ENCODE measurements around the gene LPAR4. TPM values are rescaled to one million over a fixed set of nuclear protein-coding genes. Genes with fewer than 3 reads are reported as not detected.
"Not testable (repeated sequence)": the region's sequence is repeated elsewhere in the genome, so short reads cannot be mapped to it uniquely, and the experiment has no call there.

LPAR4 gene, protein sequence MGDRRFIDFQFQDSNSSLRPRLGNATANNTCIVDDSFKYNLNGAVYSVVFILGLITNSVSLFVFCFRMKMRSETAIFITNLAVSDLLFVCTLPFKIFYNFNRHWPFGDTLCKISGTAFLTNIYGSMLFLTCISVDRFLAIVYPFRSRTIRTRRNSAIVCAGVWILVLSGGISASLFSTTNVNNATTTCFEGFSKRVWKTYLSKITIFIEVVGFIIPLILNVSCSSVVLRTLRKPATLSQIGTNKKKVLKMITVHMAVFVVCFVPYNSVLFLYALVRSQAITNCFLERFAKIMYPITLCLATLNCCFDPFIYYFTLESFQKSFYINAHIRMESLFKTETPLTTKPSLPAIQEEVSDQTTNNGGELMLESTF
- 10 to 100 TPM; 14.6 to 14.8 (median 14.6) TPM for polyA plus RNA-seq (ENCODE audit: insufficient read length in 3 of 3)
- long read RNA-seq, donor 1, partial matches to known transcripts: 0 of 3 reads
- long read RNA-seq, donor 1, other reads (novel, unspliced or antisense): 0 of 3 reads
- long read RNA-seq, donor 2, partial matches to known transcripts: 0 of 3 reads
- long read RNA-seq, donor 2, other reads (novel, unspliced or antisense): 0 of 3 reads
- long read RNA-seq, donor 3, partial matches to known transcripts: 0 of 2 reads
- long read RNA-seq, donor 3, other reads (novel, unspliced or antisense): 0 of 2 reads
- long read RNA-seq, donor 4: 0 reads
- long read RNA-seq, donor 5: 0 reads
- long read RNA-seq, donor 6, partial matches to known transcripts: 0 of 1 reads
- long read RNA-seq, donor 6, other reads (novel, unspliced or antisense): 0 of 1 reads
- long read RNA-seq, donor 7, partial matches to known transcripts: 0 of 3 reads
- long read RNA-seq, donor 7, other reads (novel, unspliced or antisense): 0 of 3 reads
- long read RNA-seq, donor 8, partial matches to known transcripts: 0 of 3 reads
- long read RNA-seq, donor 8, other reads (novel, unspliced or antisense): 0 of 3 reads
- long read RNA-seq, donor 9, partial matches to known transcripts: 0 of 4 reads
- long read RNA-seq, donor 9, other reads (novel, unspliced or antisense): 0 of 4 reads
- long read RNA-seq, donor 10, partial matches to known transcripts: 6 of 7 reads
- long read RNA-seq, donor 10, other reads (novel, unspliced or antisense): 0 of 7 reads
- long read RNA-seq, donor 11: 0 reads
- long read RNA-seq, donor 12, partial matches to known transcripts: 0 of 6 reads
- long read RNA-seq, donor 12, other reads (novel, unspliced or antisense): 0 of 6 reads
- long read RNA-seq, donor 13: 0 reads
- long read RNA-seq, donor 14, partial matches to known transcripts: 10 of 14 reads
- long read RNA-seq, donor 14, other reads (novel, unspliced or antisense): 0 of 14 reads
- long read RNA-seq, donor 15, partial matches to known transcripts: 0 of 1 reads
- long read RNA-seq, donor 15, other reads (novel, unspliced or antisense): 0 of 1 reads
- long read RNA-seq, donor 16, partial matches to known transcripts: 5 of 7 reads
- long read RNA-seq, donor 16, other reads (novel, unspliced or antisense): 0 of 7 reads

DNA sequence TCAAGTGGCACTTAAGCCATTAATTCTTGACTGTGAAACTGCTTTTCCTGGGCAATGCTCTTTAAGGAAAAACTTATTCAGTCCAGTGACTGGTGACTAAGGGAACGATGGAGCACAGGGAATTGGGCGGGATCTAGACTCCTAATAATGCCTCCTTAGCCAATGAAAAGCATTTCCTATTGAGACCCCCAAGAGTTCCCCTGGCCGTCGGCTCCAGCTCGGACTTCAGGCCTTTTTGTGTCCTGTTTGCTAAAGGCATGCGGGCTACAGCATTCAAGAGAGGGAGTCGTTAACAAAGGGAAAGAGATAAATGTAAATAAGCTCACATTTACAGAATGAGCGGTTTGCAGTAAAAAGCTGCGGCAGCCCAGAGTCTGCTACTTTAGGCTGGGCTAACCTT, at the start of gene LPAR4:
TSS of gene LPAR4 (plus strand) at position 232 of the 400 bp plus-strand sequence. CDS start 7,150 bp downstream, outside the sequence.
- peak; percentile 45 for DNase-seq

DNA sequence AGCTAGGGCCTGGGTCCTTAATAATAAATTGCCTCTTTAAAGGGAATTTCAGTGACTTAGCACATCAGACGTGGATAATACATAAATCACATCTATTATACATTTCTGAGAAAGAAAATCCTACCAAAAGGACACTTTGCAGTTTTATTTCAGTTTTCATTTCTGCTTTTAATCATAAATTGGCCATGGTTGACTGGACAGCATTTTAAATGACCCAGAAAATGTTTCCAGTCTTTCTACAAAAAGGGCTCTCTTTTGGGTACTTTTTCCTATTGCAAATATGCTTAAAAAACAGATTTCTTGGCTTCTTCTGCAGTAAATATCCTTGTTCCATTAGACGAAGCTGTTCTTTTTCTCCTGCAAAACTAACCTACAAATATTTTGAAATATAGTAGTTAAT, 41.4 kb upstream of the LPAR4 start:
- no peak for DNase-seq

DNA sequence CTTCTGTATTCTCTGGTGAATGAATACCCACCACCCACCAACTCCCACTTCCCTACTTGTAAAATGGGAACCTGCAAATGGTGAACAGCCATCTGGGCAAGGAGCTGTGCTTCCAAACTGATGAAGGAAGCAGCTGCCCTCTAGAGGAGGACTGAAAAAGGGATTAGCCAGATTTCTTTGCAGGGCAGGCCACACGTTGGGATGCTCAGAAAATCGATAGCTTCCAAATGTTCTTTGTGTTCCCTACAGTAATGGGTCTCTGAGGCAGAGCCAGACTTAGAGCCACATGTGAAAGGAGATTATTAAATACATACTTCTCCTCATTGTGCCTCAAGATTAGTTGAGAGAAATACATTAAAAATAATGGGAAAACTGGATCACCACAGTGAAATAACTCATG, 39.3 kb upstream of the LPAR4 start:
- DNase-seq: no peak

DNA sequence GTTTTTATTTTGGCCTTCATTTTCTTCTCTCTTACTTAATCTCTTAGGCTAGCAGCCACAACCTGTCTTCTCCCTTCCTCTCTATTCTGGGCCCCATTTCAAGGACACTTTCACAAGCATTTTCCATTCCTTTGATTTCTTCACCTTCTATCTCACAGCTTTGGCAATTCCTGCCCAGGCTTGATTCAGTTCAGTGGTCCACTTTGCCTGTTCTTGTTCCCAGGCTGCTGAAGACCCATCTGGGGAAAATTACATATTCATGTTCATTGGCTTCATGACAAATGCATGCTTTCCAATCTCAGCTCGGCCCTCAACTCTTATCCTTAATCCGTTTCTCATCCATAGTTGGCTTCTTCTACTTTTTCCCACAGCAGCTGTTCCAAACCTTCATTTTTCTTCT, 38.7 kb upstream of the LPAR4 start:
- DNase-seq: no peak

DNA sequence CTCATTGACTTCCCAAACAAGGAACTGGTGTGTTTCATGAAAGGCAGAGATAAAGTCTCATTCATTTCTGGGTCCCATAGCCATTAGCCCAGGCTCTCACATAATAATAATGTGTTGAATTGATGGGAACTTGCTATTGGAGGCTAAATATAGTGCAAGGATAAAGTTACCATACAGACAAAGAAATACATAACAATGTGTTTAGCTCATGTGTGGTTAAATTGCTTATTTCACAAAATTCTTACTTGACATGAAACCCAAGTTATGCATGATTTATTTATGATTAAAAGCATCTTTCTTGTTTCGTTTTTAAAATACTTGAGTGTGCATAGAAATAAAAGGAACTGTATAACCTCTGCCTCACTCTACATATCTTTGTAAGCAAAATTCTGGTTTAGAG, 37.3 kb upstream of the LPAR4 start:
- DNase-seq: no peak

DNA sequence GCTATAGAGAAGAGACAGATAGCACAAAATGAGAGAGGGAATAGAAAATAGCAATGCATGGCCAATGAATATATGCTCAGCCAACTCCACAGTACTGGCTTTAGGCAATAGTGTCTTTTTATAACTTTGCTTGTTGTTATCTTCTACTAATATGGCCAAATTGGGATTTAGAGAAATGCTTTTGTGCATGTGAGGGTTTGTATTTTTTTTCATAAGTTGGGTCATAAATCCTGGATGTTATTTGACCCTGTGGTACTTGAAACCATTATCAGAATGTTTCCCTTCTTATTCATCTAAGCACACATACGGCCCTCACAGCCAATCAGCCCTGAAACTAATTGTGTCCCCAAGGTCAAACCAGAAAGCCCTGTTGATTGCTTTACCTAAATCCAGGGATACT, 35.2 kb upstream of the LPAR4 start:
- no peak for DNase-seq

DNA sequence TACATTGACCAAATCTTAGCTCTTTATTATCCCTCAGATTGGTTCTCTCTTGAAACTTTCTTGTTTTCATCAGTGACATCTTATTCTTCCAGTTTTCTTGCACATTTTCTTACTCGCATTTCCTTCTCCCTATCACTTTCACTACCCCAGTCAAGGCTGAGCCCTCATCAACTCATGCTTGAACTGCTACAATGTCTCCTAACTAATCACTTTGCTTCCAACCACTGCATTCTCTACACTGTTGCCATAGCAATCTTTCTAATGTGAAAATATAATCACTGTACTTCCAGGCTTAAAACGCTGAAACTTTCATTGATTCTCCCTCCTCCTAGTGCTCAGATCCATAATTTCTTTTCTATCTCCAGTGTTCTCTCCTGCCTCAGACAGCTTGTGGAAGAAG, 22.2 kb upstream of the LPAR4 start:
- no peak for DNase-seq

DNA sequence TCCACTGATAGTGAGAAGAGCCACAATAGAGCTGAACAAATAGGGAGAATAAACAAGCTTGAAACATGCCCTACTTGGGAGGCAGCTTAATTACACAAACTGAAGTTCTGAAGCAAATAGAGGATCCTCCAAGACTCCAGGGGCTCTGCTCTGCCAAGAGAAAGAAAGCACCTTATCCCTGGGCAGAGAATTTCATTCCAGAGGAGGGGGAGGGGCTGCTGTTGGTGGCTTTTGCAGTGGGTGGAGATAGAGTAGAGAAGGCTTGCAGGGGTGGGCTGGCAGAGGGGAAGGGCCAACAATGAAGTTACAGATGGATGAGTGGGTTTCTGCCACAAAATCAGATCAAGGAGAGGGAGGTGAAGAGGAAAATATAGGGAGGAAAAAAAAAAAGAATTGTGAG, 1.0 kb upstream of the LPAR4 start:
- no peak for DNase-seq

DNA sequence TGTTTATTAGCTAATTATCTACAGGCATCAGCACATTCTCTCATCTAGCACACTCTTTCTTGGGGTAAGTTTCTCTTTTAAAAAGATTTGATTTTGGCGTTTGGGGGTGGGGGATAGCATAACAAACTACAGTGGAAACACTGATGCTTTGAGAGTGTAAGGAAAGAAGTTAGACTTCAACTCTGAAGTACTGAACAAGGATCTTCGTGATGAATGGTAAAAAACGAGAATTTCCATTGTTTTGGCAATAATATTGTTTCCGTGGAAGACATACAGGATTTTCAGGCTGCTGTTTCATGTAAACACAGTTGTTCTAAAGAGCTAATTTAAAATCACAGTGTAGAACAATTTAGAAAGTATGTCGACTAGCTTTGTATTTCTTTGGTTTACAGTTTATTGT, 451 bp downstream of the LPAR4 start:
- DNase-seq: no peak

DNA sequence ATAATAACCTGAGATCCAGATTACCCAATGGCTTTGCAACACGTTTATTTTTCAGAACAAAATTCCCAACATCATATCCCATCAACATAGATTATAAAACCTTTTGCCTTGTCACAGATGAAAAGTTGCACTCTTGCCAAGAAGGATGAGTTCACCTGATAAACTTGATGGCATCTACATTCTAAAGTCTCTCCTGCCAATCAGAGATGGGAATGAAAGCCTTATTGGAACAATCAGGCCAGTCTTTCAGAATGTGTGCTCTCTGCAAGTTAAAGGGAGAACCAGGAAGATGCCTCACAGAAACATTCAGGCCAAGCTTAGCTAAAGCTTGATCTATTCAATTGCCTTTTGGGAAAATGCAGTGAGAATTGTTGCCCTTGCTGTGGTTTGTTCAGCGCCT, 1.3 kb downstream of the LPAR4 start:
- no peak for DNase-seq

DNA sequence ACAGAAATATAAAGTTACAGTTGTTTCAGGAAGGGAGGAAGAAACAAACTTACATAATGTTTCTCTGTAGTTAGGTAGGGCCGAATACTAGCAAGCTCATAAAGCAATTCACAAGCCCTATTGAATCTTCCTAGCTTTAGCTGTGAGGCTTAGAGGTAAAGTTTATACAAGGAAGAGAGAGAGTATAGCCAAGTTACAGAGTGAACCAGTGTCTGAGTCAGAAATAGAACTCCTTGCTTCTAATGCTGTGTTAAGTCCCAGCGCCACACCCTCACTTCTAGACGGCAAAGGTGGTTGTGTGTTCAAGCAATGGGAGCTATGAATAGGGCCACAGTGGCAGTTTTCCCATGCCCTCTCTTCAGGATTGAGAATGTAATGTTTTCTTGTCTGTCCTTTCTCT, 6.1 kb downstream of the LPAR4 start:
- no peak for DNase-seq

DNA sequence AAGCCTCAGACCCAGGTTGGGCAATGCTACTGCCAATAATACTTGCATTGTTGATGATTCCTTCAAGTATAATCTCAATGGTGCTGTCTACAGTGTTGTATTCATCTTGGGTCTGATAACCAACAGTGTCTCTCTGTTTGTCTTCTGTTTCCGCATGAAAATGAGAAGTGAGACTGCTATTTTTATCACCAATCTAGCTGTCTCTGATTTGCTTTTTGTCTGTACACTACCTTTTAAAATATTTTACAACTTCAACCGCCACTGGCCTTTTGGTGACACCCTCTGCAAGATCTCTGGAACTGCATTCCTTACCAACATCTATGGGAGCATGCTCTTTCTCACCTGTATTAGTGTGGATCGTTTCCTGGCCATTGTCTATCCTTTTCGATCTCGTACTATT, 7.4 kb downstream of the LPAR4 start:
- no peak for DNase-seq

DNA sequence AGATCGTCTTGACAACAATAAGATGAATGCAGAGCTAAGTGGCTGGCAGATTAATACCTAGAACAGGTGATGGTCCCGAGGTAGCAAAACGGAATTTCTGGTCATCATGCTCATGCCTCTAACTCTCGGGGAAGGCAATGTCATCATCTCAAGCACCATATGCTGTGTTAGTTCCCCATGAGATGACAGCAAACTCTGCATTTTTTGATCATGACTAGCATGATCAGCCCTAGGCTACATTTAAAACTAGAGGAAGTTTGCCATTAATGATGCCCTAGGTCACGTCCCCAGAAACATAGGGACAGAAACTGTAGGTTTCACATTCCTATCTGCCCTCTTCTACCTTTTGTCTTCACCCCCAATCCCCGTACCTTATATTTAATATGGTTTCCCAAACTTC, 11.6 kb downstream of the LPAR4 start:
- no peak for DNase-seq

DNA sequence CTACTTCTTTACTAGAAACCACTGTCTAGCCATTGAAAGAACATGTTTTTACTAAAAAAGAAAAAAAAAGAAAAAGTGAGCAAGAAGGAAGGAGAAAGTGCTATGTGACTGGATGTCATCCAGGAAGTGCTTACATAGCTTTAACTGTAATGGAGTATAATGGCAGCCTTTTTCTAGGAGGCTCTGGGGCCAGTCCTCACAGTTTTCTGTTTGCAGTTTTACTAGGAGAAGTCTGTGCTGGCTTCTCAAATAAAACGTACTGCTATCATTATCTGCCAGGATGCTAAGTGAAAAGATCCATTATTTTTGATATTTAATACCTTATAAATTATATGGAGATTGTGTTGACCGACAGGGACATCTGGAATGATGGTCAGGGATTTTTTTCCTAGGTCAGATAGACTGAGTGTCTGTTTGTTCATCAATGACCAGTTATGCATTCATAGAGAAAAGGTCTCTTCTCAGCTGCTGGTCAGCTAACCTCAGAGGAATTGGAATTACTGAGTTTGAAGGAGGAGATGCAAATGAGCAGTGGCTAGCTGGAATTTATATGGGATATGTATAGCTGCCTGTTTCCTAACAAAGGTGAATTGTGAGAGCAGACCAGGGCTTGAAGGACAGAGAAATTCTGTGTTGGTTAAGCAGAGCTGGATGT, 21.7 kb downstream of the LPAR4 start:
- no peak for DNase-seq

DNA sequence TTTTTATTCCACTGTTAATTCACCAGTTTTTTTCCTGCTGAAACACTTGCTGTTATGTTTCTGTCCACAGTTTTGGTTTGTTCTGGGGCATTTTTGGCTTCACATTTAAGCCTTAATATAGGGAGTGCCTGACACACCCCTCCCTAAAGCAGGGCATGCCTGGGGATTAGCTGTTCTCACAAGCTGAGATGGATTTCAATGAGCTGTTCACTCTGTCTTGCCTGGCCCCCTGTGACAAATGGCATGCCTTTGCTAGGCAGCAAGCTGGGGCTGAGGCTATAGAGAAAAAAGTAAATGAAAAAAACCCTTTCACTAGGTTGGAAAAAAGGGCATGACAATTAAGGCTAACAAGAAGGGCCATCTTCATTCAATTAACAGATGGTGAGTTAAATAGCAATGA, 22.4 kb downstream of the LPAR4 start:
- DNase-seq: no peak

DNA sequence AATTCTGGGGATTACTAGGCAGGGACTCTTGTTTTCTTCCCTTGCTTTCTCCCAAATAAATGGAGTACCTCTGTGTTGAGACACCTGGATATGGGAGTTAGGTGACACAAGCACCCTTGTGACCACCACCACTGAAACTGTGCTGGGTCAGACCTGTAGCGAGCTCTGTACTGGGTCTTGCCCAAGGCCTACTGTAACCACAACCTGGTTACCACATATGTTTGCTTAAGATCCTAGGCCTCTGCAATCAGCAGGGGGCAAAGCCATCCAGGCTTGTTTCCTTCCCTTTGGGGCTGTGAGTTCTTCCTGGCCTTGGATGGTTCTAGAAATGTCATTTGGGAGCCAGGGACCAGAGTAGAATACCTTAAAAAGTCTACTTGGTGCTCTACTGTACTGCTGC, 49.4 kb downstream of the LPAR4 start:
- no peak for DNase-seq

DNA sequence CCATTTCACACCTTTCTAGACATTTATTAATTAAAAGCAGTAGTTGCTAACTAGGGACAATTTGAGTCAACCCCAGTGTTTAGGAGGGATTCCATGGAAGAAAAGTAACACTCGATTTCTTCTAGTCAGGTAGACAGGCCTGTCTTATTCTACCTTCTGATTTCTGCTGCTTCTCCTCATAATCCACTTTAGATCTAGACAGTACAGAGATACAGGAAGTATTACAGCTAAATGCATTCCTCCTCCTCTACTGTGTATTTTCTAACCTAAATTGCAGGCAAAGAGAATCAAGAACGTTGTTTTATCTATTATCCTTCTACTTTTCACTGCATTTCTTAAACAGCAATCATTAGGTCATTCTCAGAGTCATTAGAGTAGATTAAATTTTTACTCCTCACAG, 52.6 kb downstream of the LPAR4 start:
- no peak for DNase-seq

DNA sequence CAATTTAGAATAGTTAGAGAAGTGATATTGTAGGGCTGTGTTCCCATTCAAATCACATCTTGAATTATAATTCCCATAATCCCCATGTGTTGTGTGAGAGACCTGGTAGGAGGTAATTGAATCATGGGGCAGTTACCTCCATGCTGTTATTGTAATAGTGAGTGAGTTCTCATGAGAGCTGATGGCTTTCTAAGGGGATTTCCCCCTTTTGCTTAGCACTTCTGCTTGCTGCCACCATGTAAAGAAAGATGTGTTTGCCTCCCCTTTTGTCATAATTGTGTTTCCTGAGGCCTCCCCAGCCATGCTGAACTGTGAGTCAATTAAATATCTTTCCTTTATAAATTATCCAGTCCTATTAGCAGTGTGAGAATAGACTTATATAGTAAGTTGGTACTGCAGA, 53.2 kb downstream of the LPAR4 start:
- no peak for DNase-seq

DNA sequence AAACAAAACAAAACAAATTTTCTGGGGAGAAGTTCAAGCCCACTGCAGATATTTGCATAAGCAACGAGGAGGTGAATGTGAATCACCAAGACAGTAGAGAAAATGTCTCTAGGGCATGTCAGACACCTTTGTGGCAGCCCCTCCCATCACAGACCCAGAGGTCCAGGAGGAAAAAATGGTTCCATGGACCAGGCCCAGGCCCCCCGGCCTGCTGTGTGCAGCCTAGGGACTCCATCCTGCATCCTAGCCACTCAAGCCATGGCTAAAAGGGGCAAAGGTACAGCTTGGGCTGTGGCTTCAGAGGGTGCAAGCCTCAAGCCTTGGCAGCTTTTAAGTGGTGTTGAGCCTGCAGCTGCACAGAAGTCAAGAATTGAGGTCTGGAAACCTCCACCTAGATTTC, 54.0 kb downstream of the LPAR4 start:
- no peak for DNase-seq

DNA sequence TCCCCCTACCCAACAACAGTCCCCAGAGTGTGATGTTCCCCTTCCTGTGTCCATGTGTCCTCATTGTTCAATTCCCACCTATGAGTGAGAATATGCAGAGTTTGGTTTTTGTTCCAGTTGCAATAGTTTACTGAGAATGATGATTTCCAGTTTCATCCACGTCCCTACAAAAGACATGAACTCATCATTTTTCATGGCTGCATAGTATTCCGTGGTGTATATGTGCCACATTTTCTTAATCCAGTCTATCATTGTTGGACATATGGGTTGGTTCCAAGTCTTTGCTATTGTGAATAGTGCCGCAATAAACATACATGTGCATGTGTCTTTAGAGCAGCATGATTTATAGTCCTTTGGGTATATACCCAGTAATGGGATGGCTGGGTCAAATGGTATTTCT, 55.0 kb downstream of the LPAR4 start:
- DNase-seq: not testable (repeated sequence)
